HepG2 (cell line): ENCODE results near the gene ZNF101. TPM values are rescaled to one million over a fixed set of nuclear protein-coding genes. Genes with fewer than 3 reads are reported as not detected.
A peak's percentile ranks its signal among the peaks of the same experiment; 100 is the strongest.

Experiments
- ATF2 ChIP-seq: sonication (generic); formaldehyde crosslinking; IDR thresholded peaks from 2 replicates; pipeline ENCODE4 v1.4.0; 2020; ENCODE audit warnings: missing genetic modification reagents
- CBX2 ChIP-seq, 2 experiments: fragments of 200-600 bp in 1 of 2; sonication (generic); formaldehyde crosslinking in 1 of 2; IDR thresholded peaks; 2 replicates each; pipeline versions ENCODE4 v1.7.0 to v1.8.1; 2018 to 2022; ENCODE audit warnings: low read depth in 2 of 2, low read length in 1 of 2, mild to moderate bottlenecking in 1 of 2, missing genetic modification reagents in 1 of 2
- ELK4 ChIP-seq: sonication (generic); formaldehyde crosslinking; IDR thresholded peaks from 2 replicates; pipeline ENCODE4 v1.9.0; 2021; ENCODE audit warnings: missing genetic modification reagents, borderline replicate concordance
- ETS1 ChIP-seq: sonication (generic); formaldehyde crosslinking; IDR thresholded peaks from 2 replicates; pipeline ENCODE4 v1.4.0; 2020; ENCODE audit warnings: missing genetic modification reagents
- EZH2 ChIP-seq: conservative IDR thresholded peaks from 2 replicates; pipeline ENCODE4 v1.6.1; 2012; ENCODE audit warnings: mild to moderate bottlenecking, low read depth, low read length, moderate library complexity
- GABPA ChIP-seq, 2 experiments: IDR thresholded peaks; 2 replicates each; pipeline ENCODE4 v1.6.1; 2011 to 2016; ENCODE audit warnings: low read depth in 2 of 2, low read length in 1 of 2, missing biosample characterization in 1 of 2, missing genetic modification characterization in 1 of 2
- NCOA5 ChIP-seq: sonication (generic); formaldehyde crosslinking; IDR thresholded peaks from 2 replicates; pipeline ENCODE4 v1.4.0; 2020; ENCODE audit warnings: missing genetic modification reagents
- PAX8 ChIP-seq: sonication (generic); formaldehyde crosslinking; IDR thresholded peaks from 2 replicates; pipeline ENCODE4 v1.8.0; 2022; ENCODE audit warnings: mild to moderate bottlenecking, missing genetic modification reagents, borderline replicate concordance
- SNRNP70 ChIP-seq: fragments of 200-400 bp; formaldehyde crosslinking; IDR thresholded peaks from 2 replicates; pipeline ENCODE4 v1.6.1; 2017; ENCODE audit warnings: mild to moderate bottlenecking, low read depth, low read length, moderate library complexity
- TCF7 ChIP-seq: sonication (generic); IDR thresholded peaks from 2 replicates; pipeline ENCODE4 v1.6.1; 2016; ENCODE audit warnings: antibody characterized with exemption, low read depth
- WIZ ChIP-seq: sonication (generic); formaldehyde crosslinking; IDR thresholded peaks from 2 replicates; pipeline ENCODE4 v1.5.1; 2020; ENCODE audit warnings: mild to moderate bottlenecking, missing genetic modification reagents
- ZBTB40 ChIP-seq, 2 experiments: fragments of 450-650 bp in 1 of 2; sonication (generic) in 1 of 2; formaldehyde crosslinking in 1 of 2; IDR thresholded peaks; 2 replicates each; pipeline versions ENCODE4 v1.6.1 to v1.8.0; 2016 to 2022; ENCODE audit warnings: antibody characterized with exemption in 1 of 2, mild to moderate bottlenecking in 1 of 2, missing genetic modification reagents in 1 of 2
- polyA plus RNA-seq, 8 experiments: library from polyadenylated mRNA; depleted of rRNA in 3 of 8; stranded (reverse) in 7 of 8; unstranded in 1 of 8; fragments of >200 nt; fragmentation: Illumina TruSeq in 4 of 8; extraction: Trizol in 4 of 8; gene quantifications; 2 replicates each; pipeline versions ENCODE4 v1.2.1 to v1.2.3, GENCODE V29; 2011 to 2016; ENCODE audit warnings: low read depth in 4 of 8, missing spikeins in 1 of 8, mixed read lengths in 1 of 8; ENCODE audit not compliant: insufficient read depth in 1 of 8
- total RNA-seq, 5 experiments: library from RNA; depleted of rRNA; stranded (reverse); fragments of >200 nt; fragmentation: Illumina TruSeq; extraction: Trizol; gene quantifications; 2 replicates each; pipeline ENCODE4 v1.2.3, GENCODE V29; 2016; ENCODE audit warnings: low read depth in 1 of 5

Gene ZNF101
- total and polyA plus RNA-seq, 2 of the 13 experiments (the other 11 are each of a cell fraction or from before 2014, with no cell fraction given): 12.9 to 28.9 TPM

- no peak for TF ChIP-seq ZBTB40 (IDR thresholded peaks at IDR 0.05)
- peak; percentile 41; the same call in 1 of the 2 replicates for TF ChIP-seq ZBTB40 (CRISPR knock-in tag; IDR thresholded peaks at IDR 0.05)
- no peak for TF ChIP-seq TCF7
- TF ChIP-seq EZH2: no peak
- no peak for TF ChIP-seq PAX8
- TF ChIP-seq NCOA5 (CRISPR knock-in tag): no peak
- TF ChIP-seq CBX2 (IDR thresholded peaks at IDR 0.05; ENCODE audit: low read depth, low read length): no peak
- TF ChIP-seq CBX2 (CRISPR knock-in tag; IDR thresholded peaks at IDR 0.05; ENCODE audit: low read depth): no peak
- TF ChIP-seq WIZ (CRISPR knock-in tag): no peak
- TF ChIP-seq ELK4: no peak
- TF ChIP-seq ETS1 (CRISPR knock-in tag): no peak
- TF ChIP-seq GABPA (IDR thresholded peaks at IDR 0.05; ENCODE audit: low read depth, low read length): no peak; the same call in 1 of the 2 replicates
- peak; percentile 60 for TF ChIP-seq GABPA (CRISPR knock-in tag; IDR thresholded peaks at IDR 0.05; ENCODE audit: low read depth)
- TF ChIP-seq ATF2: peak; percentile 67; the same call in 1 of the 2 replicates
- no peak for TF ChIP-seq SNRNP70
These were observed 64.2 kb downstream of the ZNF101 start, which contains the start of gene ZNF14 (continued) for GRCh38 chr19:19732579-19733501.
